Transverse colon (tissue), 4 donors: ENCODE measurements around the gene CXCR1. TPM values are rescaled to one million over a fixed set of nuclear protein-coding genes. Genes with fewer than 3 reads are reported as not detected.

Experiments used
- DNase-seq: peaks from one replicate; pipeline ENCODE4 v3.0.0-alpha.2; 2019
- H3K27ac ChIP-seq, 4 donors: fragments of 200-600 bp; sonication (generic); 2 replicates each; pipeline ENCODE4 v1.5.1; 2016 to 2018; ENCODE audit warnings: inconsistent platforms in 4 of 4
- H3K27me3 ChIP-seq: fragments of 200-600 bp; sonication (generic); 2 replicates; pipeline ENCODE4 v1.5.1; 2017; ENCODE audit warnings: inconsistent platforms
- H3K36me3 ChIP-seq, 4 donors: fragments of 200-600 bp; sonication (generic); 2 replicates each; pipeline ENCODE4 v1.5.1; 2017 to 2019; ENCODE audit warnings: inconsistent platforms in 4 of 4
- H3K4me1 ChIP-seq, 4 donors: fragments of 200-600 bp; sonication (generic); 2 replicates each; pipeline ENCODE4 v1.5.1; 2017 to 2020; ENCODE audit warnings: inconsistent platforms in 4 of 4
- H3K4me3 ChIP-seq, 4 donors: fragments of 200-600 bp; sonication (generic); 1 replicate in 1 of 4; 2 replicates in 3 of 4; pipeline versions ENCODE4 v1.5.1 to v1.6.1; 2017 to 2019; ENCODE audit warnings: inconsistent platforms in 4 of 4
- H3K9me3 ChIP-seq, 2 donors: fragments of 200-600 bp; sonication (generic); 2 replicates each; pipeline ENCODE4 v1.5.1; 2017 to 2019; ENCODE audit warnings: inconsistent platforms in 2 of 2
- CTCF ChIP-seq, 5 experiments: fragments of 200-600 bp in 3 of 5; fragments of 450-650 bp in 2 of 5; sonication (generic) in 3 of 5; IDR thresholded peaks; 1 replicate in 2 of 5; 2 replicates in 3 of 5; pipeline ENCODE4 v1.5.1; 2016 to 2017; ENCODE audit warnings: antibody characterized with exemption in 5 of 5, inconsistent platforms in 3 of 5, mild to moderate bottlenecking in 2 of 5, moderate library complexity in 1 of 5
- EP300 ChIP-seq: sonication (generic); formaldehyde crosslinking; IDR thresholded peaks from one replicate; pipeline ENCODE4 v1.6.1; 2017; ENCODE audit warnings: antibody characterized with exemption, low read depth
- POLR2A ChIP-seq: fragments of 450-650 bp; IDR thresholded peaks from one replicate; pipeline ENCODE4 v1.6.1; 2016; ENCODE audit warnings: antibody characterized with exemption, mild to moderate bottlenecking, moderate library complexity
- POLR2AphosphoS5 ChIP-seq, 3 donors: sonication (generic); formaldehyde crosslinking; IDR thresholded peaks; one replicate each; pipeline ENCODE4 v1.6.1; 2016; ENCODE audit warnings: antibody characterized with exemption in 3 of 3
- WGBS, 2 donors: methylation state at CpG; one replicate each; pipeline ENCODE4 v1.1.5; 2018; ENCODE audit warnings: low coverage in 1 of 2; 5-methylcytosine and 5-hydroxymethylcytosine counted together
- in situ Hi-C, 4 donors: fragments of 200-750 bp; cut with MboI; loops; one replicate each; pipeline versions ENCODE4 v1.15.0 to v1.15.1; 2017; ENCODE audit warnings: low sequenced_read_pairs in 3 of 4, low pct_ligation_motif_present in 1 of 4, low pct_unique_long_range_greater_than_20kb in 1 of 4
- intact Hi-C: fragments of 100-400 bp; cut with DNase I; formaldehyde crosslinking; loops from one replicate; pipeline ENCODE4 v1.15.1; 2023; ENCODE audit warnings: low total_unique reads
- total RNA-seq, 4 donors: library from RNA; depleted of rRNA; stranded (reverse); fragments of >200 nt; gene quantifications; one replicate each; pipeline ENCODE4 v1.1.0, GENCODE V29; 2016

Gene CXCR1
- total RNA-seq, 4 donors from 2014 or later: 0.14 TPM; not detected in 3

GRCh38 chr2:218130822-218131221 lies 35.9 kb downstream of the CXCR1 start:
- DNase-seq: no peak
- peaks cover 15% of the 10 kb centered on the region for H3K27me3 ChIP-seq
- H3K27ac ChIP-seq: no peak overlapping the region
- no peaks in the 10 kb centered on the region for H3K4me1 ChIP-seq
- TF ChIP-seq EP300: no peak
- TF ChIP-seq CTCF (IDR thresholded peaks at IDR 0.05): no peak
- TF ChIP-seq POLR2AphosphoS5 (IDR thresholded peaks at IDR 0.05): no peak
- TF ChIP-seq POLR2A: no peak
- no peaks in the 10 kb centered on the region for H3K36me3 ChIP-seq
- in situ Hi-C loops (no loop called here), intact Hi-C loops (no loop called here)
- H3K4me3 ChIP-seq: no peak overlapping the region
- no peaks in the 10 kb centered on the region for H3K9me3 ChIP-seq

GRCh38 chr2:218130377-218130776 lies 36.4 kb downstream of the CXCR1 start:
- no peak overlapping the region for H3K27ac ChIP-seq
- no peak for DNase-seq
- TF ChIP-seq POLR2AphosphoS5 (IDR thresholded peaks at IDR 0.05) (no peak), CTCF (IDR thresholded peaks at IDR 0.05) (no peak), EP300 (no peak), POLR2A (no peak)
- no peaks in the 10 kb centered on the region for H3K36me3 ChIP-seq
- 85% methylated on average over 2 of the region's 2 CpGs; no CpG with 5 or more reads in 1 of the 2 donors for WGBS, 2 donors
- intact Hi-C loops: no loop called here
- H3K4me1 ChIP-seq: no peaks in the 10 kb centered on the region
- H3K27me3 ChIP-seq: peaks cover 15% of the 10 kb centered on the region
- no peaks in the 10 kb centered on the region for H3K9me3 ChIP-seq
- in situ Hi-C loops: no loop called here
- H3K4me3 ChIP-seq: no peak overlapping the region

- no peaks in the 10 kb centered on the region for H3K36me3 ChIP-seq
- DNase-seq: no peak
- in situ Hi-C loops (no loop called here), intact Hi-C loops (no loop called here)
- H3K4me1 ChIP-seq: no peaks in the 10 kb centered on the region
- WGBS, 2 donors: 63 to 87% methylated on average over 4 to 6 of the region's 6 CpGs
- no peak overlapping the region for H3K4me3 ChIP-seq
- peaks cover 17% of the 10 kb centered on the region for H3K27me3 ChIP-seq
- no peaks in the 10 kb centered on the region for H3K9me3 ChIP-seq
- H3K27ac ChIP-seq: no peak overlapping the region
- TF ChIP-seq EP300: no peak
- TF ChIP-seq CTCF (IDR thresholded peaks at IDR 0.05): no peak
- TF ChIP-seq POLR2AphosphoS5 (IDR thresholded peaks at IDR 0.05): no peak
- no peak for TF ChIP-seq POLR2A
Observed at GRCh38 chr2:218129458-218130135, 37.2 kb downstream of the CXCR1 start.

GRCh38 chr2:218128781-218129457 lies 37.8 kb downstream of the CXCR1 start:
- intact Hi-C loops: no loop called here
- Histone ChIP-seq H3K27me3 (peaks cover 18% of the 10 kb centered on the region), H3K36me3 (no peaks in the 10 kb centered on the region), H3K4me1 (no peaks in the 10 kb centered on the region), H3K9me3 (no peaks in the 10 kb centered on the region), H3K27ac (no peak overlapping the region), H3K4me3 (no peak overlapping the region)
- DNase-seq: no peak
- 62 to 74% methylated on average over 3 to 6 of the region's 6 CpGs for WGBS, 2 donors
- in situ Hi-C loops: no loop called here
- TF ChIP-seq EP300 (no peak), POLR2A (no peak), CTCF (IDR thresholded peaks at IDR 0.05) (no peak), POLR2AphosphoS5 (IDR thresholded peaks at IDR 0.05) (no peak)
